ENCODE results near the gene PPARG.

The PPARG gene

DNA sequence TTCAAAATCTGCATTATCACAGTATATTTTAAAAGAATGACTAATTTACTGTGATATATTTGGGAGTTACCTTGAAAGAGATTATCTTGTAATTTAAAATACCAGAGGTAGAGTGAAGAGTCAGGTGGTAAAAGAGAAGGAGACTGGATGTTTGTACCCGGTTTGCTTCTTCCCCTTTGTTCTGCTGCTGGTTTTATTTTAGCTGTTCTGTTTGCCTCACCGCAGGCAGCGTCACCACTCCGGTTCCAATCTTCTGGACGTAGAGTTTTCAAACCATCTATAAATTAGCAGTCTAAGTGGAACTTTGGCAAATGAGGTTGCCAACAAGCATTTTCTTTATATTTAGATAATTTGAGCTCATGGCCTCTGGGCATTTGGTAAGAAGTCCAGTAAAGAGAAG, 38.2 kb downstream of the PPARG start:
- Histone ChIP-seq H3K27me3 (ENCODE audit: insufficient read depth, low read depth, severe bottlenecking) (no peaks in the 10 kb centered on the region), H3K36me3 (no peaks in the 10 kb centered on the region), H3K4me3 (ENCODE audit: low read depth, low read length) (no peak overlapping the region), H3K9me3 (ENCODE audit: severe bottlenecking) (no peaks in the 10 kb centered on the region), H3K27ac (no peak overlapping the region)
- TF ChIP-seq, protein P1, sequence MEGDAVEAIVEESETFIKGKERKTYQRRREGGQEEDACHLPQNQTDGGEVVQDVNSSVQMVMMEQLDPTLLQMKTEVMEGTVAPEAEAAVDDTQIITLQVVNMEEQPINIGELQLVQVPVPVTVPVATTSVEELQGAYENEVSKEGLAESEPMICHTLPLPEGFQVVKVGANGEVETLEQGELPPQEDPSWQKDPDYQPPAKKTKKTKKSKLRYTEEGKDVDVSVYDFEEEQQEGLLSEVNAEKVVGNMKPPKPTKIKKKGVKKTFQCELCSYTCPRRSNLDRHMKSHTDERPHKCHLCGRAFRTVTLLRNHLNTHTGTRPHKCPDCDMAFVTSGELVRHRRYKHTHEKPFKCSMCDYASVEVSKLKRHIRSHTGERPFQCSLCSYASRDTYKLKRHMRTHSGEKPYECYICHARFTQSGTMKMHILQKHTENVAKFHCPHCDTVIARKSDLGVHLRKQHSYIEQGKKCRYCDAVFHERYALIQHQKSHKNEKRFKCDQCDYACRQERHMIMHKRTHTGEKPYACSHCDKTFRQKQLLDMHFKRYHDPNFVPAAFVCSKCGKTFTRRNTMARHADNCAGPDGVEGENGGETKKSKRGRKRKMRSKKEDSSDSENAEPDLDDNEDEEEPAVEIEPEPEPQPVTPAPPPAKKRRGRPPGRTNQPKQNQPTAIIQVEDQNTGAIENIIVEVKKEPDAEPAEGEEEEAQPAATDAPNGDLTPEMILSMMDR (IDR thresholded peaks at IDR 0.05; ENCODE audit: low read depth, low read length), result no peak
- no peak for DNase-seq

DNA sequence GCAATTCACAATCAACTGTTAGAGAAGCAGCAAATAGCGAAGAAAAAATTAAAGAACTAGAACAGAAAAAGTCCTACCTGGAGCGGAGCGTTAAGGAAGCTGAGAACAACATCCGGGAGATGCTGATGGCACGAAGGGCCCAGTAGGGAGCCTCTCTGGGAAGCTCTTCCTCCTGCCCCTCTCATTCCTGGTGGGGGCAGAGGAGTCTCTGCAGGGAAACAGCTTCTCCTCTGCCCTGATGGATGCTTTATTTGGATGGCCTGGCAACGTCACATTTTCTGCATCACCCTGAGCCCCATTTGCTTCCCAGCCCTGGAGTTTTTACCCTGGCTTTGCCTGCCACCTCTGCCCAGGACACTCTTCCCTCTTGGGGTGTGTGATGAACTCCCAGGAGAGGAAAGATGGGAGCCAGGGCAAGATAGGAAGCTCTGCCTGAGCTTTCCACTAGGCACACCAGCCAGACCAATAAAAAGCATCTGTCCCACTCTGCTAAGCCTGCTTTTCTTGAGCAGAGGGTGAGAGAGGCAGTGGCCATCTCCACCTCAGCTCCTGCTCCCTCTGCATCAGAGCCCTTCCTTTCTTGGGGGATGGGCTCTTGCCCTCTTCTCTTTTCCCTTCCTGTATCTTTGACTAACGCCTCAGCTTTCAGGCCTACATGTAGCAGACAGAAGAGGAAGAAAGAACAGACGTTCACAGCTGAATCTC, 39.4 kb downstream of the PPARG start:
- H3K27me3 ChIP-seq (ENCODE audit: insufficient read depth, low read depth, severe bottlenecking), result no peaks in the 10 kb centered on the region
- H3K9me3 ChIP-seq (ENCODE audit: severe bottlenecking), result no peaks in the 10 kb centered on the region
- no peak overlapping the region for H3K27ac ChIP-seq
- no peaks in the 10 kb centered on the region for H3K36me3 ChIP-seq
- TF ChIP-seq, protein P1 (IDR thresholded peaks at IDR 0.05; ENCODE audit: low read depth, low read length), result no peak
- DNase-seq, result no peak
- no peak overlapping the region for H3K4me3 ChIP-seq (ENCODE audit: low read depth, low read length)

DNA sequence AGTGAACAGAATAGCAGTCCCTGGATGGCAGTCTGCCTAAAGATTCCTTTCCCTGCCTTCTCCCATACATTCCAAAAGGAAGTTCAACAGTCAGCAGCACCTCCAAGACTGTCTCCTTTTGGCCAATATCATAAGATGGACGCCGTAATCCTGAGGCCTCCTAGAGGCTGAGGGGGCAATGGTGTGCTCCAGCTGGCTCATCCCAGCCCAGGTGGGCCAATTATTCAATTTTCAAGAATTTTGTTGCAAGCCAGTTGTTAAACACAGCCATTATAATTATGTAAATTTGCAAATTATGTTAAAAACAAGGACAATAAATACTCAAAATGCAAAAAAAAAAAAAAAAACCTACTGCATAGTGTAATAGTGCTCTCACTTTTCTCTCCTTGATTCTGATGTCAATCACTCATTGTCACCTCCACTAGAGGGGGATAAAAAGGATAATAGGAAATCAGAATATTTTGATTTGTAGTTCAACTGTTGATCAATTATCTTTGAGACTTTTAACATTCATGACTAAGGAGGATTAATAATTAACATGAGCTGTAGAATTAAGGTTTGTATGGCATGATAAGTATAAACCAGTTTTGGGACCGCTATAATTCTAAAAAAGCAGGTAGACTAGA, 40.1 kb downstream of the PPARG start:
- no peaks in the 10 kb centered on the region for H3K36me3 ChIP-seq
- H3K27ac ChIP-seq, result no peak overlapping the region
- H3K27me3 ChIP-seq (ENCODE audit: insufficient read depth, low read depth, severe bottlenecking), result no peaks in the 10 kb centered on the region
- DNase-seq, result no peak
- no peaks in the 10 kb centered on the region for H3K9me3 ChIP-seq (ENCODE audit: severe bottlenecking)
- H3K4me3 ChIP-seq (ENCODE audit: low read depth, low read length), result no peak overlapping the region
- TF ChIP-seq, protein P1 (IDR thresholded peaks at IDR 0.05; ENCODE audit: low read depth, low read length), result no peak

DNA sequence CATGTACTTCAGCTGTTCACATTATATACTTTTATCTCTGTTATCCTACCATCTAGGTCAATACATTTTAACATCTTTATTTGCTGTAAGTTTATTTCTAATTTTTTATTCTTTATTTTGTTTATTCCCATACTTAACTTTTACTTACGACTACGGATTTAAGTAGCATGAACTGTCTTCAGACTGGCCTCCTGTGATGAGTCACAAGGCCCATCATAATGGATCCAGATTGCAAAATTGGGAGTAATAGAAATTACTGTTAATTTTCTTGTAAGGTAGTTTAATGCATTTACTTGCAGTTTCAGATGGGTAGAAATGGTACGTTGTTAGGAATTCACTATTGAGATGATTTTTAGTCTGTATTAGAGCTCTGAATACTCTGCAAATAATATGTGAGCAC, 45.9 kb downstream of the PPARG start:
- Histone ChIP-seq H3K36me3 (no peaks in the 10 kb centered on the region), H3K27me3 (ENCODE audit: insufficient read depth, low read depth, severe bottlenecking) (no peaks in the 10 kb centered on the region), H3K4me3 (ENCODE audit: low read depth, low read length) (no peak overlapping the region), H3K9me3 (ENCODE audit: severe bottlenecking) (no peaks in the 10 kb centered on the region), H3K27ac (no peak overlapping the region)
- DNase-seq, result no peak
- TF ChIP-seq, protein P1 (IDR thresholded peaks at IDR 0.05; ENCODE audit: low read depth, low read length), result no peak

DNA sequence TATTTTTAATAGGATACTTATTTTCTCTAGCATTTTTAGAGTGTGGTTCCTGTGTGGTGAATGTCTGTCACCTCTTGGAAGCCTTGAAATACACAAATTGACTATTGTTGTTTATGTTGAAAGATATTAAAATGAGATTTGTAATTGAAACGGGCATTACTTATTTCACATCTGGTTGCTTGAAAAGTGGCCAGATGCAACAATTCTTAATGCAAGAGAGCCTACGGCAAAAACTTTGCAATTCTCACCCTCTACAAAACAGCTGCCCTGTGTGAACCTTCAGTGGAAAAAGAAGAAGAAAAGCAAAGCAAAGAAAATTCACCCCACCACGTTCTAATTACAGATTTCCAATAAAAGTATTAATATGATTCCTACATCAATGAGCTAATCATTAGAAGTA, 46.6 kb downstream of the PPARG start:
- H3K9me3 ChIP-seq (ENCODE audit: severe bottlenecking), result no peaks in the 10 kb centered on the region
- H3K4me3 ChIP-seq (ENCODE audit: low read depth, low read length), result no peak overlapping the region
- TF ChIP-seq, protein P1 (IDR thresholded peaks at IDR 0.05; ENCODE audit: low read depth, low read length), result no peak
- H3K27me3 ChIP-seq (ENCODE audit: insufficient read depth, low read depth, severe bottlenecking), result no peaks in the 10 kb centered on the region
- DNase-seq, result no peak
- H3K36me3 ChIP-seq, result no peaks in the 10 kb centered on the region
- H3K27ac ChIP-seq, result no peak overlapping the region

Data from WERI-Rb-1 (cell line).